KMS-11 (cell line): Measurements from ENCODE around the gene COL5A1.

Experiments used
- H2AFZ ChIP-seq: fragments of 200-600 bp; sonication (generic); 2 replicates; pipeline ENCODE4 v1.6.1; 2016; ENCODE audit warnings: antibody characterized with exemption, mixed run types, low read depth
- H3K27ac ChIP-seq: fragments of 200-600 bp; sonication (generic); 2 replicates; pipeline ENCODE4 v1.6.1; 2016; ENCODE audit warnings: mild to moderate bottlenecking, mixed run types
- H3K27me3 ChIP-seq: fragments of 200-600 bp; sonication (generic); 2 replicates; pipeline ENCODE4 v1.6.1; 2017; ENCODE audit warnings: mild to moderate bottlenecking, low read depth, mixed run types, moderate library complexity; ENCODE audit not compliant: insufficient read depth
- H3K36me3 ChIP-seq: fragments of 200-600 bp; sonication (generic); 2 replicates; pipeline ENCODE4 v1.6.1; 2017; ENCODE audit warnings: mild to moderate bottlenecking, mixed run types; ENCODE audit not compliant: insufficient read depth
- H3K4me1 ChIP-seq: fragments of 200-600 bp; sonication (generic); 2 replicates; pipeline ENCODE4 v1.6.1; 2016; ENCODE audit warnings: mild to moderate bottlenecking, low read depth, mixed run types; ENCODE audit not compliant: poor library complexity, severe bottlenecking
- H3K4me2 ChIP-seq: fragments of 200-600 bp; sonication (generic); 2 replicates; pipeline ENCODE4 v1.7.0; 2016; ENCODE audit warnings: mild to moderate bottlenecking, mixed run types
- H3K4me3 ChIP-seq: fragments of 200-600 bp; sonication (generic); IDR thresholded peaks from 2 replicates; pipeline ENCODE4 v1.6.1; 2017; ENCODE audit warnings: low read depth, low read length, mixed read lengths; ENCODE audit not compliant: insufficient read depth
- H3K79me2 ChIP-seq: fragments of 200-600 bp; sonication (generic); 2 replicates; pipeline ENCODE4 v1.6.1; 2016; ENCODE audit warnings: low read depth, mixed run types; ENCODE audit not compliant: insufficient read depth
- H3K9ac ChIP-seq: fragments of 200-600 bp; sonication (generic); 2 replicates; pipeline ENCODE4 v1.6.1; 2016; ENCODE audit warnings: mild to moderate bottlenecking, mixed run types
- H4K20me1 ChIP-seq: fragments of 200-600 bp; sonication (generic); 2 replicates; pipeline ENCODE4 v1.6.1; 2016; ENCODE audit warnings: mild to moderate bottlenecking, mixed run types; ENCODE audit not compliant: insufficient read depth
- TF ChIP-seq, protein P1 (sequence below): fragments of 200-600 bp; sonication (generic); conservative IDR thresholded peaks from 2 replicates; pipeline ENCODE4 v1.6.1; 2017; ENCODE audit warnings: low read depth, mild to moderate bottlenecking, antibody characterized with exemption, low read length, moderate library complexity, mixed read lengths

The COL5A1 gene

DNA sequence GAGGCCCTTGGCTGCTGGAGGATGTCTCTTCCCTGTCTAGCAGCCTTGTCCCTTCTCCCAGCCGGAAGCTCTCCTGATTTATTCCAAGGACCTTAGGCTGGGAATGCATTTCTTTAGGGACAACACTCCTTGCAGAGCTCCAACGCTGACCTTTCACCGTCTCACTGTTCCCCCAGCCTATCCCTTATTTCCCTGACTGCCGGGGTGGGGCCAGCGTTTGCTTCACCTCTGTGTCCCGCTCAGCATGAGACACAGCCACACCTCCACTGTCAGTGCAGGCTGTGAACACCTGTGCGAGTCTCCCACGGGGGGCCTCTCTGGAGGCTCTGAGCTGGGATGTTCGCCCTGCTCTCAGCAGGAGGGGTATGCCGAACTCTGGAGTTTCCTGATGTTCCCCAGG, 132.8 kb downstream of the COL5A1 start:
- TF ChIP-seq, protein P1, sequence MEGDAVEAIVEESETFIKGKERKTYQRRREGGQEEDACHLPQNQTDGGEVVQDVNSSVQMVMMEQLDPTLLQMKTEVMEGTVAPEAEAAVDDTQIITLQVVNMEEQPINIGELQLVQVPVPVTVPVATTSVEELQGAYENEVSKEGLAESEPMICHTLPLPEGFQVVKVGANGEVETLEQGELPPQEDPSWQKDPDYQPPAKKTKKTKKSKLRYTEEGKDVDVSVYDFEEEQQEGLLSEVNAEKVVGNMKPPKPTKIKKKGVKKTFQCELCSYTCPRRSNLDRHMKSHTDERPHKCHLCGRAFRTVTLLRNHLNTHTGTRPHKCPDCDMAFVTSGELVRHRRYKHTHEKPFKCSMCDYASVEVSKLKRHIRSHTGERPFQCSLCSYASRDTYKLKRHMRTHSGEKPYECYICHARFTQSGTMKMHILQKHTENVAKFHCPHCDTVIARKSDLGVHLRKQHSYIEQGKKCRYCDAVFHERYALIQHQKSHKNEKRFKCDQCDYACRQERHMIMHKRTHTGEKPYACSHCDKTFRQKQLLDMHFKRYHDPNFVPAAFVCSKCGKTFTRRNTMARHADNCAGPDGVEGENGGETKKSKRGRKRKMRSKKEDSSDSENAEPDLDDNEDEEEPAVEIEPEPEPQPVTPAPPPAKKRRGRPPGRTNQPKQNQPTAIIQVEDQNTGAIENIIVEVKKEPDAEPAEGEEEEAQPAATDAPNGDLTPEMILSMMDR: no peak

DNA sequence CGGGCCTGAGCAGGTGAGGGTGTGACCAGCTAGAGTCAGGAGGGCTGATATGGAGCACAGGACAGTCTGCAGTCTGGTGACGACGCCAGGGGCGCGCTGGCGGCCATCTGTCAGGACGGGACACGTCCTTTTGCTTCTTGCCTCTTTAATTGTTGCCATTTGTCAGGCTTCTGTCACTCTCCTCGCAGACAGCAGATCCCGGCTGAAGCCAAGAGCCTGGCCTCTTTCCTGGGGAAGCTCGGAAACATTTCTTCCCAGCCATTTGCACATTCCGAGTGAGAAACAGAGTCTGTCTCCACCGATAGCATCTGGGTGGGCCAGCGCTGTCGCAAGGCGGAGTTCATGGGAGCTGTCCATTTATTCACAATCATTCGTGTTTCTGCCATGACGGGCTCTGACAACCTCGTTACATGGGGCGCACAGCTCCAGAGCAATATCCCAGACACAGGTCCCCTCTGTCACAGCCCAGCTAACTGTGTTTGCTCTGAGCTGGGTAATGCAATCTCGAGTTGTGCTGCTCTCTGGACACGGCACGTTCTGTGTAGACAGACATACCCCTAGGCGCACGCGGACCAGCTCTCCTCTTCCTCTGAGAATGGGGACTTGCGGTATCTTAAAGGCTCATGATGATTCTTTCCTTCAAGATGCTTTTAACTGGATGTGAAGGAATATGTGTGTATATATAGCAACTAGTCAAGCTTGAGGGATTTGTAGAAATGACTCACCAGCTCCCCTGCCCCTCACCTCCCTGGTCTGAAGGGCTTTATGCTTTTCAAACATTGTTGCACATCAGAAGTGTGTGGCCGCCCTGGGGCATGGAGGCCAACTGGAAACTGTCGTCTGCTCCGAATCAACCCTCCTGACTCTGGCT, 133.7 kb downstream of the COL5A1 start:
- Histone ChIP-seq H2AFZ (no peak overlapping the region), H3K36me3 (no peaks in the 10 kb centered on the region), H3K4me3 (no peak overlapping the region), H3K27me3 (peaks cover 54% of the 10 kb centered on the region), H3K4me1 (no peaks in the 10 kb centered on the region), H3K9ac (no peak overlapping the region), H3K4me2 (no peak overlapping the region), H4K20me1 (no peaks in the 10 kb centered on the region), H3K79me2 (no peaks in the 10 kb centered on the region), H3K27ac (no peak overlapping the region)
- TF ChIP-seq, protein P1: no peak

More for the DNA sequence above, 132.8 kb downstream of the COL5A1 start:
- peaks cover 60% of the 10 kb centered on the region for H3K27me3 ChIP-seq
- no peaks in the 10 kb centered on the region for H3K36me3 ChIP-seq
- H3K27ac ChIP-seq: no peak overlapping the region
- H2AFZ ChIP-seq: no peak overlapping the region
- H3K4me2 ChIP-seq: no peak overlapping the region
- no peaks in the 10 kb centered on the region for H4K20me1 ChIP-seq
- no peak overlapping the region for H3K4me3 ChIP-seq
- H3K4me1 ChIP-seq: no peaks in the 10 kb centered on the region
- no peaks in the 10 kb centered on the region for H3K79me2 ChIP-seq
- no peak overlapping the region for H3K9ac ChIP-seq

DNA sequence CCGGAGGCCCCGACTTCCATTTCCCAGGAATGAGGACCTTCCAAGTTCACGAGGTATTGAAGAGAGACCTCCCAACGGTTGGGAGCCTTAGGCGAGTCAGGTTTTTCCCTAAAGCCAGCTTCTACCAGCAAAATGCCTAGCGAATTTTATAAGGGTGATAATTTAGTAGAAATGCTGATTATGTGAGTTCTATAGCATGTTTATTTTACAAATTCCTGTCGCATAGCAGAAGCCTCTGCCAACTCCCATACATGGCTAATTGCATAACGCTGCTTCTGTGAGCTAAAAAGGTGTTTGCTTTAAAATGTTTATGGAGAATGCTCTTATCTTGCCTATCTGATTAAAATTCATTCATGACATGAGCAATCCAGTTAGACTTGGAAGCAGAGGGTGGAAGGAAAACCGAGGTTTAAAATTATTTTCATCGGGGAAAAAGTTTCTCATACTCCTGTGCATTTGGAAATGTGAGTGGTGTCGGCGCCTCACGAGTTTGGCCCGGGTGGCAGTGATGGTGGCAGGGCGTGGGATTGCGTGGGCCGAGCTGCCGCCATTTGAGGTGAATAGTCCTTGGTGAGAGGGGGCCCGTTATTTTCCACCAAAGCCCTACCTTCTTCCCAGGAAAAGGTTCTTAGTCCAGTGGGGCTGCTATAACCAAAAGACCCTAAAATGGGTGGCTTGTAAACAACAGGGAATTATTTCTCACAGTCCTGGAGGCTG, 134.6 kb downstream of the COL5A1 start:
- TF ChIP-seq, protein P1: no peak
- no peaks in the 10 kb centered on the region for H3K79me2 ChIP-seq
- no peak overlapping the region for H2AFZ ChIP-seq
- no peak overlapping the region for H3K9ac ChIP-seq
- H3K36me3 ChIP-seq: no peaks in the 10 kb centered on the region
- H3K27ac ChIP-seq: no peak overlapping the region
- no peak overlapping the region for H3K4me2 ChIP-seq
- no peaks in the 10 kb centered on the region for H4K20me1 ChIP-seq
- H3K4me1 ChIP-seq: no peaks in the 10 kb centered on the region
- peaks cover 51% of the 10 kb centered on the region for H3K27me3 ChIP-seq
- H3K4me3 ChIP-seq: no peak overlapping the region

DNA sequence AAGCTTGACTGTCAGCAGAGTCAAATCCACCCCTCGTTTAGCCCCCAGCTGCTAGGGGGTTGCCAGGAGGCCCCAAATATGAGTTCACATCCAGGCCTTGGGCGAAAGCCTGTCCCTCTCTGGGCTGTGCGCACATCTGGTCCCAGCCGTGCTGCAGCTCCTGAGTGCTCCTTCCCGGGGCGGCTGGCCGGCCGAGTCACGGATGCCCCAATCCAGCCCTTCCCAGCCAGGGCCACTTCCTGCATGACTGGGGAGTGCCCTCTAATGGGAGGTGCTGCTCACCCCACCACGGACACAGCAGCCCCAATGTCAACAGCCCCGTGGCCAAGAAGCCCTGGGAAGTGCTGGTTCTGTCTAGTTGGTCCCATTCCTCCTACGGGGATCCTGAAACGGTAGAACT, 135.6 kb downstream of the COL5A1 start:
- Histone ChIP-seq H3K36me3 (no peaks in the 10 kb centered on the region), H3K4me1 (no peaks in the 10 kb centered on the region), H3K4me2 (no peak overlapping the region), H3K9ac (no peak overlapping the region), H2AFZ (no peak overlapping the region), H3K27me3 (peaks cover 52% of the 10 kb centered on the region), H3K27ac (no peak overlapping the region), H3K4me3 (no peak overlapping the region), H3K79me2 (no peaks in the 10 kb centered on the region), H4K20me1 (no peaks in the 10 kb centered on the region)
- TF ChIP-seq, protein P1: no peak
